ENCODE data around the gene GJD3. TPM values are rescaled to one million over a fixed set of nuclear protein-coding genes. Genes with fewer than 3 reads are reported as not detected.

Gene GJD3
- polyA plus RNA-seq, 3 donors = not detected

DNA sequence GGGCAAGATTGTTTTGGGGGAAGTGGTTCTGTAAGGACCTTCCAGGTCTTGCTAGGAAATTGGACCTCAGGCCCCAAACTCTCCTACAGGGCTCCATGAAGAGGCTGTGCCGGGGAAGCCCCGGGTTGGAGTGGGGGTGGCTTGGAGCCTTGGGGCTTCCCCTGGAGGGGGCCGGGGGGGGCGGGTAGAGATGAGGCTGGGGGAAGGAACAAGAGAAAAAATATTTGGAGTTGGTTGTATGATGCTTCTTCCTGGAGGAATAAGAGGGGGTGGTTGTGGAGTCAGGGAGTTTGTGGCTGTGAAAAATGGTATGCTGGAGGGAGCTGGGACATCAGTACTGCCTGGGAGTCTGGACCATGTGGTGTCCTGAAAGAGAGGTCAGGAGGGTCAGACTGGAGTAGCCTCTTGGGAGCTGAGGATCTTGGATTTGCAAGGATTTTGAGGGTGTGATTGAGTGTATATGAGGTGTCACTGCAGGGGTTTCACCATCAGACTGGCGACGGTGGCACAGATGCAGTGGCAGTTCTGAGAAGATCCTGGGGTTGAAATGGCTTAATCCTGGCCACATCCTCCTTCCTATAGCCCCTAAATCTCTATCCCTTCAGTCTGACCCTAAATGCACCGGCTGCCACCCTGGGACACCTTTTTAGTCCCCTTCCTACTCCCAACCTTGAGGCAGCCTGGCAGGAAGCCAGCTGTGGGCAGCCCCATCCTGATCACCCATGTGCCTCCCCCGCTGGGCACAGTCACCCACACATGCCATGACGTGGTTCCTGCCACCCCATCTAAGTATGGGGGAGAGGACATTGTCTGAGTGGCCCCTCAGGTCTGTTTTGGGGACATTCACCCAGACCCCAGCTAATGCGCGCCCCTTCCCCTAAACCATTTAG is 44.6 kb downstream of the GJD3 start:
- peak overlapping the region; percentile 99 for H3K4me3 Mint-ChIP-seq
- 10% methylated on average over 2 of the region's 11 CpGs for WGBS (ENCODE audit: insufficient coverage)
- intact Hi-C loops (cut with micrococcal nuclease) = loop anchor here (2.0 to 5.0 kb wide), 2 partner anchors 23 to 223 kb away; no protein-coding TSS in a partner anchor
- peaks cover 0 to 14% (median 5%) of the 10 kb centered on the region in 3 donors for H3K27me3 Mint-ChIP-seq (ENCODE audit: low read depth in 3 of 3)
- no peaks in the 10 kb centered on the region for H3K27me3 ChIP-seq (ENCODE audit: control insufficient read depth in 2 of 2, insufficient read depth in 2 of 2, low read length in 2 of 2)
- TF ChIP-seq, protein P1, sequence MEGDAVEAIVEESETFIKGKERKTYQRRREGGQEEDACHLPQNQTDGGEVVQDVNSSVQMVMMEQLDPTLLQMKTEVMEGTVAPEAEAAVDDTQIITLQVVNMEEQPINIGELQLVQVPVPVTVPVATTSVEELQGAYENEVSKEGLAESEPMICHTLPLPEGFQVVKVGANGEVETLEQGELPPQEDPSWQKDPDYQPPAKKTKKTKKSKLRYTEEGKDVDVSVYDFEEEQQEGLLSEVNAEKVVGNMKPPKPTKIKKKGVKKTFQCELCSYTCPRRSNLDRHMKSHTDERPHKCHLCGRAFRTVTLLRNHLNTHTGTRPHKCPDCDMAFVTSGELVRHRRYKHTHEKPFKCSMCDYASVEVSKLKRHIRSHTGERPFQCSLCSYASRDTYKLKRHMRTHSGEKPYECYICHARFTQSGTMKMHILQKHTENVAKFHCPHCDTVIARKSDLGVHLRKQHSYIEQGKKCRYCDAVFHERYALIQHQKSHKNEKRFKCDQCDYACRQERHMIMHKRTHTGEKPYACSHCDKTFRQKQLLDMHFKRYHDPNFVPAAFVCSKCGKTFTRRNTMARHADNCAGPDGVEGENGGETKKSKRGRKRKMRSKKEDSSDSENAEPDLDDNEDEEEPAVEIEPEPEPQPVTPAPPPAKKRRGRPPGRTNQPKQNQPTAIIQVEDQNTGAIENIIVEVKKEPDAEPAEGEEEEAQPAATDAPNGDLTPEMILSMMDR (IDR thresholded peaks at IDR 0.05) = no peak
- H3K4me1 Mint-ChIP-seq = peaks cover 64% of the 10 kb centered on the region
- peak overlapping the region; percentile 75 to 100 (median 100) for H3K4me3 ChIP-seq (replicated peaks in 1 of 3; ENCODE audit: low read depth in 2 of 3, low read length in 3 of 3)
- H3K36me3 ChIP-seq (replicated peaks in 1 of 2; ENCODE audit: control insufficient read depth in 1 of 2, insufficient read depth in 2 of 2, low read length in 2 of 2) = no peaks in the 10 kb centered on the region
- H2AFZ ChIP-seq (ENCODE audit: insufficient read depth, low read depth, low read length, poor library complexity, severe bottlenecking) = no peak overlapping the region
- peaks cover 45% of the 10 kb centered on the region for H4K20me1 ChIP-seq (ENCODE audit: insufficient read depth, low read length)
- peak overlapping the region; percentile 99 to 100 (median 100) for H3K27ac Mint-ChIP-seq
- H3K9me3 Mint-ChIP-seq = peaks cover 0 to 5% (median 0%) of the 10 kb centered on the region in 7 donors
- H3K9me3 ChIP-seq (replicated peaks in 1 of 2; ENCODE audit: control insufficient read depth in 1 of 2, insufficient read depth in 1 of 2, low read length in 2 of 2) = no peaks in the 10 kb centered on the region
- H3K9ac ChIP-seq (ENCODE audit: insufficient read depth, low read length, poor library complexity, severe bottlenecking) = peak overlapping the region; percentile 97
- peaks cover 17 to 43% of the 10 kb centered on the region in 2 donors for H3K36me3 Mint-ChIP-seq
- peaks cover 77% of the 10 kb centered on the region for H3K79me2 ChIP-seq (ENCODE audit: insufficient read depth, low read length)
- peak overlapping the region; percentile 99 to 100 for H3K27ac ChIP-seq (ENCODE audit: low read depth in 1 of 2, low read length in 2 of 2)
- peaks cover 69 to 70% of the 10 kb centered on the region in 2 donors for H3K4me1 ChIP-seq (ENCODE audit: control insufficient read depth in 1 of 2, insufficient read depth in 2 of 2, low read length in 2 of 2)
- DNase-seq = peak; percentile 87 to 92 (median 89)
- peak overlapping the region; percentile 97 for H3K4me2 ChIP-seq (replicated peaks; ENCODE audit: extremely low read depth, low read length, poor library complexity, severe bottlenecking)

DNA sequence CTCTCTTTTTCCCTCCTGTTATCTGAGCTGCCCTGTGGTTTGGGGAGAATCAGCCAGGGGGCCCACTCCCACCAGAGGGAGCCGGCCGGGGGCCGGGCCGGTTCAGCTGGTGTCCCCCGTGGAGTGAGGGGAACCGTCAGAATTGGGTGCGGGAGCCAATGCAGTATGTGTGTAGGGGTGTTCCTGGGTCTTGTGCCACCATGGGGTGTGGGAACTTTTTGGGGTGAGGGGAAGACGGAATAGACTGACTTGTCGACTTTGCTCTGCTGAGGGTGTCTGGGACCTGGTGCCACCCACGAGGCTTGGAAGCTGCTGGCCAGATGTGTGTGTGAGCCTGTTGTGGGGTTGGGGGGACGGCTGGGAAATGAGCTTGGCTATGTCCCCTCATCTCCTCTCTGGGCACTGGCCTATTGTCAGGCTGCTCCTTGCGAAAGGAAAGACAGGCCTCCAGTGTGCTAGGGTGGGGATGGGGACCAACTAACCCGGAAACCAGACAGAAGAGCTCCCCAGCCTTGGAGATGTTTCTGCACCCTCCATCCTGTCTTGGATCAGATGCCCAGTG is 45.6 kb downstream of the GJD3 start:
- intact Hi-C loops (cut with micrococcal nuclease) = loop anchor here in 1 of 2 donors (2.0 kb wide), 1 partner anchor 24 kb away; no protein-coding TSS in a partner anchor
- TF ChIP-seq, protein P1 (IDR thresholded peaks at IDR 0.05) = peak; percentile 17
- Histone ChIP-seq H3K4me1 (ENCODE audit: control insufficient read depth in 1 of 2, insufficient read depth in 2 of 2, low read length in 2 of 2) (peaks cover 69% of the 10 kb centered on the region in 2 donors), H3K9me3 (replicated peaks in 1 of 2; ENCODE audit: control insufficient read depth in 1 of 2, insufficient read depth in 1 of 2, low read length in 2 of 2) (no peaks in the 10 kb centered on the region), H3K27me3 (ENCODE audit: control insufficient read depth in 2 of 2, insufficient read depth in 2 of 2, low read length in 2 of 2) (no peaks in the 10 kb centered on the region), H4K20me1 (ENCODE audit: insufficient read depth, low read length) (peaks cover 45% of the 10 kb centered on the region), H3K79me2 (ENCODE audit: insufficient read depth, low read length) (peaks cover 67% of the 10 kb centered on the region), H3K27ac (ENCODE audit: low read depth in 1 of 2, low read length in 2 of 2) (peak overlapping the region; percentile 99 to 100), H3K4me2 (replicated peaks; ENCODE audit: extremely low read depth, low read length, poor library complexity, severe bottlenecking) (peak overlapping the region; percentile 97), H3K9ac (ENCODE audit: insufficient read depth, low read length, poor library complexity, severe bottlenecking) (peak overlapping the region; percentile 97), H3K36me3 (replicated peaks in 1 of 2; ENCODE audit: control insufficient read depth in 1 of 2, insufficient read depth in 2 of 2, low read length in 2 of 2) (no peaks in the 10 kb centered on the region), H2AFZ (ENCODE audit: insufficient read depth, low read depth, low read length, poor library complexity, severe bottlenecking) (no peak overlapping the region), H3K4me3 (replicated peaks in 1 of 3; ENCODE audit: low read depth in 2 of 3, low read length in 3 of 3) (peak overlapping the region; percentile 75 to 100 (median 100))
- Mint-ChIP-seq H3K4me3 (peak overlapping the region; percentile 99), H3K36me3 (peaks cover 16 to 38% of the 10 kb centered on the region in 2 donors), H3K27ac (peak overlapping the region; percentile 99 to 100 (median 100)), H3K9me3 (peaks cover 0 to 5% (median 0%) of the 10 kb centered on the region in 7 donors), H3K27me3 (ENCODE audit: low read depth in 3 of 3) (peaks cover 0 to 14% (median 5%) of the 10 kb centered on the region in 3 donors), H3K4me1 (peaks cover 62% of the 10 kb centered on the region)
- no peak for DNase-seq
- WGBS (ENCODE audit: insufficient coverage) = 11% methylated on average over 11 of the region's 13 CpGs

Measured in CD14-positive monocyte (primary cell).